GM21786 (cell line): ENCODE measurements around the gene FGF2.
"Not testable (repeated sequence)": the region's sequence is repeated elsewhere in the genome, so short reads cannot be mapped to it uniquely, and the experiment has no call there.

Experiments used
- ATAC-seq: cut with Tn5 transposase; IDR thresholded peaks from one replicate; pipeline ENCODE4 v1.9.1; 2021; ENCODE audit not compliant: unreplicated experiment

The FGF2 gene

DNA sequence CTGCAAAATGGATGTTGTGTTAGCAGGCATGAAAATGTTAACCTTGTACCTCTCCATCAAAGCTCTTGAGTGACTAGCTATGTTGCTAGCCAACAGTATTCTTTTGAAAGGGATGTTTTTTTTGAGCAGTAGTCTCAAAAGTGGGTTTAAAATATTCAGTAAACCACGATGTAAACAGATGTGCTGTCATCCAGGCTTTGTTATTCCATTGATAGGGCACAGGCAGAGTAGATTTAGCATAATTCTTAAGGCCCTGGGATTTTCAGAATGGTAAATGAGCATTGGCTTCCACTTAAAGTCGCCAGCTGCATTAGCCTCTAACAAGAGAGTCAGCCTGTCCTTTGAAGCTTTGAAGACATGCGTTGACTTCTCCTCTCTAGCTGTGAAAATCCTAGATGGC lies 18.4 kb downstream of the FGF2 start:
- no peak for ATAC-seq

DNA sequence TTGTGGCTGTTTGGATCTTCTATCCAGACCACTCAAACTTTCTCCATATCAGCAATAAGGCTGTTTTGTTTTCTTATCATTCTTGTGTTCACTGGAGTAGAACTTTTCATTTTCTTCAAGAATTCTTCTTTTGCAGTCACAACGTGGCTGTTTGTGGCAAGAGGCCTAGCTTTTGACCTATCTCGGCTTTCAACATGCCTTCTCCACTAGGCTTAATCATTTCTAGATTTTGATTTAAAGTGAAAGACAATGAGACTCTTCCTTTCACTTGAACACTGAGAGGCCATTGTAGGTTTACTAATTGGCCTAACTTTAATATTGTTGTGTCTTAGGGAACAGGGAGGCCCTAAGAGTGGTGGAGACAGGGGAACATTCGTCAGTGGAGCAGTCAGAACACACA lies 19.1 kb downstream of the FGF2 start:
- ATAC-seq, result peak; percentile 51

DNA sequence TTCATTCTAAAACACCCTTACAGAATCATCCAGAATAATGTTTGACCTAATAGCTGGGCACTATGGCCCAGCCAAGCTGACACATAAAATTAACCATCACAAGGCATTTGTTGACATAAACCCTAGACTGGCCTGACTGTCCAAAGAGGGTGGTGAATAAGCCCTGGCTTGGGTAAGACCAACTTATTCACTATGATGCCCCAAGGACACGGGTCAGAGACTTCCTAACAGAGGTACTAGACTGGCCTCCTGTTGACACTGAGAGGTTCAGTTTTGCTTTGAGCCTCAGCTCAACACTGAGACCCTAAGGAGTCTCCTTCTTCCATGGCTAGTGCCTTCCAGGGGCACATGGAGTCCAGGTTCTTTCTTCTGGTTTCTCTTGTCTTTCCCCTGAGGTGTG lies 21.3 kb downstream of the FGF2 start:
- ATAC-seq, result no peak

DNA sequence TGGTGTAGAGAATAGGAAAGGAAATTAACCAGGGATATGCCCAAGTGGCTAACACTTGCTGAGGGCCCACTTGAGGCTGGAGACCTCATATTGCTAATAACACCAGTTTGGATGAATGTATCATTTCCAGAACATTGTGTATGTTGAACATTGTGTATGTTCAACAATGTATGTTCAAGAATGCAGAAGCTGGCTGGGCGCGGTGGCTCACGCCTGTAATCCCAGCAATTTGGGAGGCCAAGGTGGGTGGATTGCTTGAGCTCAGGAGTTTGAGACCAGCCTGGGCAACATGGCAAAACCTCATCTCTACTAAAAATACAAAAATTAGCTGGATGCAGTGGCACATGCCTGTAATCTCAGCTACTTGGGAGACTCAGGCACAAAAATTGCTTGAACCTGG lies 23.2 kb downstream of the FGF2 start:
- ATAC-seq, result not testable (repeated sequence)

DNA sequence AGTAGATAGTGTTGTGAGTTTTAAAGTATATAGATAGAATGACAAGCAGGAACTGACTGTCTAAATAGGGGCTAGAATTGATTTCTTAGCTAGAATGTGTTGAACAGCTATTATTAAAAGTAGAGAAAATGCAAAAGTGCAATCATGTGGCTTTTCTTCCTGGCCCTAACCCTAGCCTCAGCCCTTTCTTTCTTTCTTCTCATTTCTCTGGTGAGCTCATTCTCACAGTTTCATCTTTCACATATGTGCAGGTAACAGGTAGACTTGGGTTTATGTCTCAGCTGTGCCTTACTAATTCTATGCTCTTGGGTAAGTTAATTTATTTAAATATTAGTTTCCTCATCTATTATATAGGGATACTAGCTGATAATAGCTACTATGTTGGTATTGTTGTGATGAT lies 24.9 kb downstream of the FGF2 start:
- no peak for ATAC-seq

DNA sequence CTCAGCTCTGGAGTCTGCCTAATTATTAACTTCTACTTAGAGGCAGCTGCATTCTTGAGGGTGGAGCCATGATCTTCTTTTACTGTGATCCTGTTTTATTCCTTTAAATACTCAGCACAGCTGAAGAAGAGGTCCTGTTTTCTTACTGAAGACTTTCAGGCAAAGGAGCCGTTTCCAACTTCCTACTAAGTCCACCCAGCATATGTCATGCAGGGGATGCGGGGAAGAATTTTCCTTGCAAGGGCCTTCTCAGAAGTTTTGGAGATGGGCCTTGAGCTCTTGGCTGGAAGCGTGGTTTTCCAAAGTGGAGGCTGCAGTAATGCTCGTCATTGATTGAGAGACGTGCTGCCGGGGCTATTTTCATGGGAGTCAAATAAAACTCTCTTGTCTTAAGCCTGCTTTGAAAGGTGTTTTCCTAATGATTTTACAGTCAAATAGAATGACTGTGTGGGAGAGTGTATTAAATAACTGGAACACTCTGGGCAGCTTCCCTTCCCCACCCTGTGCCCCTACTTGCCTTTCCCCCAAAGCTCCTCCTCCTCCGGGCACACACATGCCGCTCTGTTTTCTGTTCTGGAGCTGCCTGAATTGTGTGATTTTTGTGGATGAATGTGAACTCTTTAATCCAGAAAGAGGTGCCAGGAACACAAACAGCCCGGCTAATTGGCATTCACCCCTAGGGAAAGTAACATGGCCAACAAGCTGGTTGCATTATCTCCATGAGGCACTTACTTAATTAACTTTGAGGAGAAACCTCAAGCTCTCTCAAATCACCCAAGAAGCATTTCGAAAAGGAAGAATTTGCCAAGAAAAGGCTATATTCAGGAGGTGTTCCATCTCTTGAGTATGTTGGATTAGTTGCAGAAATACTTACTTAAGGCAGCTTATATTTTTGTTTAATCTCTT lies 28.1 kb downstream of the FGF2 start:
- no peak for ATAC-seq

DNA sequence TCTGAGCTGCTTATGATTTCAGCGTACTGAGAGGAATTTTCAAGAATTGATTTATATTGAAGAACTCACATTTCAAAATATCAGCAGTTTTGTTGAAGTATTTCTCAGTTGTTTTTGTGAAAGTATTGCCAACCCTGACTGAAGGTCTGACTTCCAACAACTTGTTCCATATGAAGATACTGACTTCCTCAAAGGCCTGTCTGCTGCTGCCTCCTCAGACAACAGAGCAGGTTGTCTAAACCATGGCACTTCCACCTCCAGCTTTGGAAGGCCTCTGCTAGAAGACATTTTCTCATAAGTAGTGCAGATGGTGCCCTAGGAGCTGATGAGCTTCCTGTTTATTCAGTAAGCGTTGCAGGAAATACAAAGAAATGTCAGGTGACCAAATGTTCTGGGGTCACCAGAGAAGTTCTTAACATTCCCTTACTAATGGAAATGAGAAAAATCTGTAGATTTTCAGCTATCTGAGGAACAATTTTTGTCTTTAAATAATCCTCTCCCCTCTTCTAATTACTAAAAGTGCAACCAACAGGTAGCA lies 28.8 kb downstream of the FGF2 start:
- ATAC-seq, result no peak

DNA sequence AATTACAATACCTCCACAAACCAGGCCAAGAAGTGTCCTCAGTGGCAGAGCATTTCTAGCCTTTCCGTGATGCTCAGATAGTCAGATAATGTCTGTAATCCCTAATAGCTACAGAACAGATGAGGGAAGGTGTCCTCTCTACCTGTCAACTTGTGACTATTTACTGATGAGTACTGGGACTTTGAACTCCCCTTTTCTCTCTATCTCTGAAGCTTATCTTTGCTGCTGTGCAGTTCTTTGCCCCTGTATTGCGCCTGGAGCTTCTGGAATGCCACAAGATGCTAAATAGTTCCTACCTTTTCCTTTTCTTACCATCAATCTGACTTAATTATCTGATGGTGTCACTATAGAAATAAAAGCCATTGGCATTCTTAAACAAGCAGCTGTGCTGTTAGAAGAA lies 30.5 kb downstream of the FGF2 start:
- ATAC-seq, result no peak

DNA sequence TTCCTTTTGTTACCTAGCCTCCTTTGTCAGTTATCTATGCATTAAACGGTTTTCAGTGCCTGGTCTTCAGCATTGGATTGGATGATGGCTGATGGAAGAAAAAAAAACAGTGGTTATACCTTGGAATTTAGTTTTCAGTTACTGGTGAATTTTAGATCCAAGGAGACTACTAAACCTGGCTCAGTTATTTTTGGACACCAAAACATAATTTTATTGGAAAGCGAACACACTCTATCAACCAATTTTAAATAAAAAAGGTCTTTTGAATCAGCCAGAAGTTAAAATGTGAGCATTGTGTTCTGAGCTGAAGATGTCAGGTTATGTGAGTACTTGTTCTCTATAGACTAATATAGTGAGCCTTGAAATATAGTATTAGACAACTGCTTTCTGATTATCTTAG lies 32.1 kb downstream of the FGF2 start:
- ATAC-seq, result no peak

DNA sequence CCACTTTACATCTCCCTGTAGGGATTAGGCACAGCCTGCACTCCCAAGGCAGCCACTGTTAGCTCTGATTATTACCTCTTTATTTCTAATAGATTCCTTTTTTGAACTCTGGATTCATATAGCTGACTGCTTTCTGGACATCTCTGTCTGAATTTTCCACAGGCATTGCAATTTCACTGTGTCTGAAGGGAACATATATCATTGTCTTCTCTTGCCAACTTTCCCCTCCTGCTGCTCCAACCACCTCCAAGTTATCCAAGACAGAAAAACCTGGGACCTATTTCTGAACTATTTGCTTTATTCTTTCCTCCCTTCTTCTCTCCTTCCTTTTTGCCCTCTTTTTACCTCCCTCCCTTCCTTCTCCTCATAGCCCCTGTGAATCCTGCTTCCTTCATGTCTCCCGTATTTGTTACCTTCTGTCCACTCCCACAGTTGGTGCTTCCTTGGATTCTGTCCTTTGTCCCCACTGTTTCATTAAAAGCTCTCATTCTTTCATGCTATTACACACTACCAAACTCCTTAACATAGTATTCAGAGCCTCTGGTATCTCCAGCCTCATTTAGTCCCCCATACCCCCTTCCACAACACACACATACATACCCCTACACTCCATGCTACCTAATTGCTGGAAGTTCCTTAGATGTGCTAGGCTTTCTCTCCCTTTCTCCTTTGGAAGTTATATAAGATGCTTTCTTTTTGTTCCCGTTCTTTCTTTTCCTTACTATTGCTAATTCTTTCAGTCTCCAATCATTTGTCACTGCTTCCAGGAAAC lies 34.7 kb downstream of the FGF2 start:
- no peak for ATAC-seq

DNA sequence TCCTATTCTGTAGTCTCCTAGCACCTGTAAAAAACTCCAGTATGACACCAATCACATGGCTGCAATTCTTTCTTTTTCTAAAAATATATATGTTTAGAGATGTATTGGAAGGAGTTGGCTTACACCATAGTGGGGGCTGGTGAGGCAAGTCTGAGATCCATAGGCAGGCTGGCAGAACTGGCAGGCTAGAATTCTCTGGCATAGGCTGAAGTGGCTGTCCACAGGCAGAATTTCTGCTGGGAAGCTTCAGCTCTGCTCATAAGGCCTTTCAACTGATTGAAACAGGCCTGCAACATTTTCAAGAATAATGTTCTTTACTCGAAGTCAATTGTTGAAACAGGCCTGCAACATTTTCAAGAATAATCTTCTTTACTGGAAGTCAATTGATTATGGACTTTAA lies 37.0 kb downstream of the FGF2 start:
- ATAC-seq, result no peak

DNA sequence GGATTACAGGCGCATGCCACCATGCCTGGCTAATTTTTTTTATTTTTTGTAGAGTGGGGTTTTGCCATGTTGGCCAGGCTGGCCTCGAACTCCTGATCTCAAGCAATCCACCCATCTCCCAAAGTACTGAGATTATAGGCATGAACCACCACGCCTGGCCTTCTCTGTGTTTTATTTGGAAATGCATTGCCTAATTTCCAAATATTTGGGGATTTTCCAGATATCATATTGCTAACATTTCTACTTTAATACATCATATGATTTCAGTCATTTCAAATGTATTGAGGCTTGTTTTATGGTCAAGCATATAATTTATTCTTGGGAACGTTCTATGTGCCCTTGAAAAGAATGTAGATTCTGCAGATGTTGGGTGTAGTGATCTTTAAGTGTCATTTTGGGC lies 38.8 kb downstream of the FGF2 start:
- ATAC-seq, result no peak

DNA sequence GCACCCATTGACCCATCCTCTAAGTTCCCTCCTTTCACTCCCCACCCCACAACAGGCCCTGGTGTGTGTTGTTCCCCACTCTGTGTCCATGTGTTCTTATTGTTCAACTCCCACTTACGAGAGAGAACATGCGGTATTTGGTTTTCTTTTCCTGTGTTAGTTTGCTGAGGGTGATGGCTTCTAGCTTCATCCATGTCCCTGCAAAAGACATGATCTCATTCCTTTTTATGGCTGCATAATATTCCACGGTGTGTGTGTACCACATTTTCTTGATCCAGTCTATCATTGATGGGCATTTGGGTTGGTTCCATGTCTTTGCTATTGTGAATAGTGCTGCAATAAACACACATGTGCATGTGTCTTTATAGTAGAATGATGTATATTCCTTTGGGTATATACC lies 41.6 kb downstream of the FGF2 start:
- ATAC-seq, result not testable (repeated sequence)

DNA sequence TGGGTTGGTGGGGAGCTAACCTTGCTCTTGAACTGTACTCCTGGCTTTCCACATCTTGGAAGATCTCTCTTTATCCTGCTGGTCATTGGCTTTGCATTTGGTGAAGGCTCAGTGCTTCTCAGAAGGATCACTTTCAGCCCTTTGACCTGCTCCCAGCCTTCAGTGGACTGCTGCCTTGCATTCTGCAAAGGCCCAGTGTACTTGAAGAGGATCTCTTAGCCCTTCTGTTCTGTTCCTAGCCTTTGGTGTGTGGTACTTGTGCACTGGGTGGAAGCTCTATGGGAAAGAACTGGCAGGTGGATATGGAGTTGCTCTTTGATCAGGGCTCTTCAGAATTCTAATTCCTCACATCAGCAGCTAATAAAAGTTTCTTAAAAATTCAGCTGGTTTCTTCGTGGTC lies 46.5 kb downstream of the FGF2 start:
- no peak for ATAC-seq

DNA sequence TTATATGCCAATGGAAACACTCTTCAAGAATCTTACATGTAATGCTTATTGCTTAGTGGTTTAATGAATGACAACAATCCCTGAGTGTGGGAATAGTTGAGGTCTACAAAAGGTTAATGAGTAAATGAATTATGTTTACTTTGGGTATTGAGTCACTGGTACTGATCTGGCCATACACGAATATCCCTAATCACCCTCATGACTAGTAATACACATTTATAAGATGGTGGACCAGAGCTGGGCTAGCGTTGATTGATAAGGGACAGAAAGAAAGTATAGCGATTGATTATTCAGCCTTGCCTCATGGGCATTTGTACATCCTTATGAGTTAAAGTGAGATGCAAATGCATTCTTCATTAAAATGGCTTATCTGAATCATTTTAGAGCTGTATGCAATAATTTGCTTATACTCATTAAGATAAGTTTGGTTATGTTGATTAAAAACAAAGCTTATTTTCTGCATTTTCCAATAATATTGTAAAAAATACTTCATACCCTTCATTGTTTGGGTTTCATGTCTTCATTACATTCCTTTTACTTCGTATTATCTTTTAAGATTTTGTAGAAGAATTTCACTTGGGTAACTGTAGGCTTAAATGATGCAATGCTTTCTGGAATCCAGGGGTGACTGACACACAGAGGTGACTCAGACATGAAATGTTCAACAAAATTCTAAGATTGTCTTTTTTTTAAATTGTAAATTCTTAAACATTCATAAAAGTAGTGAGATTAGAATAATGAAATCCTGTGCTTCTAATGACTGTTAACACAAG lies 47.4 kb downstream of the FGF2 start:
- no peak for ATAC-seq

DNA sequence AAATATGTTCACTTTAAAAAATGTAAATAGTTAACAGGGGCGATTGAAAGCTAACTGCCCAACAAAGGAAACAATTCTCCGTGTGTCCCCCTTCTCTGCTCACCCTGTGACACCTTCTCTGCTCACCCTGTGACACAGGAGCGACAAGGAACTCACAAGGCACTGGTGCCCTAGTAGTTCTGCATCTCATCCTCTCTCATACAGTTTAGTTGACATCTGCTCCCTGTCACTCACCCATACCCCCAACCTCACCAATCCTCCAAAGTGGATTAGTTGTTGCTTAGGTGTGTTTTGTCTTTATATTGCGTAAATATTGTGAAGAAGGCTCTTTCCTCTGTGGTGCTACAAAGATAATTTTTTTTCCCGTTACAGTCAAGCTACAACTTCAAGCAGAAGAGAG lies 49.3 kb downstream of the FGF2 start:
- ATAC-seq, result no peak

DNA sequence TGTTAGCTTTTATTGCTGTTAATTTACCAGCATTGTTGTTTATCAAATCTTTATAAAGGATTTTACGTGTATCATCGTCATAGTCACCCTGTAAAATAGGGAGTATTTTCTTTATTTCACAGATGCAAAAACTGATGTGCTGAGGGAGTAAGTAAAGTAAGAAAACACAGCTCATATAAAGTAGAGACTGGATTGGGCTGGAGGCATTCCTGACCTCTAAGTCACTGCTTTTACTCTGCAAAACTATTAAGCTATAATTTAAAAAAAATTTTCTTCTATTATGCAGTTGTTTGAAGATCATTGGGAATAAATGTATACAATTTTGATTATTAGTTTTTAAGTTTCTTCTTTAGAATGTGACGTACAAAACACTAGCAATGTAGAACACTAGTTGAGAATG lies 49.8 kb downstream of the FGF2 start:
- no peak for ATAC-seq

DNA sequence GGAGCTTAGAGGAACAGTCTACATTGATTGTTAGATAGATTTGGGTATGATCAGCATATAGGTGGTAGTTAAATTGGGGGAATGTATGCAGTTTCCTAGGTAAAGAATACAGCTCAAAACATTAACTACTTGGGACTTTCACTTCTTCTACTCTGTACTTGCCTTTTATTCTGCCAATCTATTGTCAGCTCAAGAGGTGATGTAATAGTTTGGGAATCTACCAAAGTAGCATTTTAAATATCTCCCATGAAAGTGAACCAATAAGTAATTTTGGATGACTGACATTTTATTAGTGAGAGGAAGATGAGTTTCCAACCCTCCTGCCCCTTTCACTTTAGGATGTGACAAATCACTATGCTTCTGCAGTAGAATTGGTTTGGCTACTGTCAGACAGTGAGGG lies 52.4 kb downstream of the FGF2 start:
- no peak for ATAC-seq

DNA sequence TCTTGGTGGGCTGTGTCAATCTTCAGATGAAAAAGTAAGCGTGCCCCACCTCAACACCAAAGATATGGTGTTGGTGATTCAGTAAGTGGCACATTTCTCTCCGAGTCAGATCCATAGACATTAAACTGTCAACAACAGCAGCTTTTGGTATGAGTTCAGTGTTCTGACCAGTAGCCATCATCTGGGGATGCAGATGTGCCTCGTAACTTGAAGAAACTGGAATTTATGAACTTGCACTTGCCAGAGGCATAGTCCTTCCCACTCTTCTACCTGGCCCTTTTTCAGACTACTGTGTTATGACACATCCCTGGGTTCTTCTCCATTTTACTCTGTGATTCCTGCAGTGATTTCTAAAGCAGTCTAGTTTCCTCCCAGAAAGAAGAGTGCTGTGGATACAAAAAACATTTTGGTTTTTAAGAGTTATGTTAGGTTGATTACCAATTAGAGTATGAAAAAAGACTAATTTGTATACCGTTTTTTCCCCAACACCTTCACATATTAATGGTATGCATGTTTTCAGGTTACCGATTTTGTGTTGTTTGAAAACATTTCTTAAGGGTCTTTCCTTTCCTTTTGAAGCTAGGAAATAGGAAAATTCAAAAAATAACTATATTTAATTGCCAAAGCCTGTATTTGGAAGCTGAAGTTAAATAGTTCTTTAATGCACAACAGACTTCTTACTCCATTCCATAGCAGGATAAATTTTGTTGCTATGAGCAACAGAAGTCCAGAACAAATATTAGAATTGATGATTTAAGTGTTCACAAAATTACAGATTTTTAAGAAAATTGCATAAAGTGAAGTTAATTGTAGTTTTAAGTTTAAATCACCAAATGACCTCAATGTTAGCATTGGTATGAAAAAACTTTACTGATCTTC lies 56.5 kb downstream of the FGF2 start:
- no peak for ATAC-seq

DNA sequence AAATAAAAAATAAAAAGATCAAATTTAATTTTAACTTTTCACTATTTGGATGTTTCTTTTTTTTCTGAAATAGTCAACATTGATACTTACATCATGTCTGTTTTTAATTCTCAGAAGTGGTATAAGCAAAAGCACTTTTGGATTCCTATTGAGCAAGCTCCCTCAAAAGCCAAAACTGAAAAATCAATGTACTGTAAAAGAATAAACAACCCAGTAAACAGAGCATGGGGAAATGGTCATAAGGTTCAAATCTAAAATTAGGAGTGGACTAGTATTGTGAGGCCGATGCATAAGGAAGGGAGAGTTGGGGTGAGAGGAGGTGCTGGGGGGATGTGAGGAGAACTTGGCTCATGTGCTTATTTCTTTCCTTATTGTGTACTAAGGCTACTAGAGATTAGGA lies 57.9 kb downstream of the FGF2 start:
- no peak for ATAC-seq
